AG08396 (cell line): ENCODE data around the gene SLC44A2.
"Not testable (repeated sequence)": the region's sequence is repeated elsewhere in the genome, so short reads cannot be mapped to it uniquely, and the experiment has no call there.

Experiments used
- DNase-seq: peaks from one replicate; pipeline ENCODE4 v3.0.0; 2012; ENCODE audit warnings: low spot score, mixed read lengths

The SLC44A2 gene

DNA sequence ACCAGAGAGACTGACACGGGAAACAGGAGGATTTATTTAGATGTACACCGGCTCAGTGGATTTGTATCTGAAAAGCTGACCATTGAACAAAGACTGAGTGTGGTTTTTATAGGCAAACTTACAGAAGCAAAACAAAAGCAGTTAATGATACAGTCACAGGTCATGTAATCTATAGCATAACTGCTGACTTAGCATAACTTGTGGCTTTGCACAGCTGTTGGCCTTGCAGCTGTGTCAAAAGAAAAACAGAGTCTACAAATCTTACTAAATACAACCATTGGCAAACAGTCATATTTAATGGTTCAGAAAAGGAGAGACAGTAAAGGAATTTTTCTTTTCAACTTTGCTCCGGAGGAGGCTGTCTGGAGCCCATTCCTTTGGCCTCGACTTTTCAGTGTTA, 26.5 kb downstream of the SLC44A2 start:
- DNase-seq: no peak

DNA sequence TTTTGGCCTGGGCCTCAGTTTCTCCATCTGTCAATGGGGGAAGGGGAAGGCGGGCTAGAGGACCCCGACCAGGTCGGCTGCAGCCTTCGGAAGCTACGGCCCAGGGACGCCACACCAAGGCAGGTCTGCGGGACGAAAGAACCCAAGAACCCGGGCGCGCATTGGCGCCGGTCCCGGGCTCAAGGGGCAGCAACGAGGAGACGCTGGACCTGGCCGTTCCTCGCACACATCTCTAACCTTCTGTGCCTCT, 28.1 kb downstream of the SLC44A2 start:
- no peak for DNase-seq

DNA sequence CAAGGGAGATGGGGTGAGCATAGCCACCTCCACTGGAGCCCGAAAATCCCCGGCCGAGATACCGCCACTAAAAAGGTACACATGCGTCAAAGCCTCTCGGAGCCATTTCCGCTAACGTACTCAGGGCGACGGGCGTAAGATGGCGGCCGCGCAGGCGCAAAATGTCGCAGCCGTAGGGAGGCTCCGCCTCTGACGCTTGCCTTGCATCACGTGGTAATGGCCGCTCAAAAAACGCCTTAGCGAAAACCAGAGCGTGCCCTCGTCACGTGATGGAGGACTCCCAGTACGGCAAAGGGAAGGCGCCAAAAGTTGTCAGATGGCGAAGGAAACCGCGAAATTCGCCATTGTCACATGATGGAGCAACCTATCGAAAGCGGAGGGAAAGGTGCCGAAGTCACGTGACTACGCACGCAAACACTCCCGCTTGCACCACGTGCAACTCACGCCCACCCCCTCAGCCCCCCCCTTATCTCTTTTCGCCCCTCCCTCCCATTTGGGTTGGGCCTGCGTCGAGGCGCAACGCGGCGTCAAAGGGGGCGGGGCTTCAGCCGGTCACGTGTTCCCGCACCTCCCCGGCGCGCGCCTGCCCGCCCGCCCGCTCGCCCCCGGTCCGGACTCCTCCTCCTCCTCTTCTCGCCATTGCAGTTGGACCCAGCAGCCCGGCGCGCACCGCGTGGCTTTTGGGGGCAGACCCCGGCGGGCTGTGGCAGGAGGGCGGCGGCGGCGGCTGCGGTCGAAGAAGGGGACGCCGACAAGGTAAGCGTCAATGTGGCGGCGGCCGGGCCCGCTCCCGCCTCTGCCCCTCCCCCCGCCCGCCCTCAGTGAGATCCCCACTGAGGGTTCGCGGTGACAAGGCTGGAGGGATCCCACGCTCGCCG, 28.6 kb downstream of the SLC44A2 start, which contains the start of gene ILF3:
Gene ILF3 (plus strand): TSS at position 615 of the 878 bp plus-strand sequence. CDS start 16,260 bp downstream, outside the sequence.
- DNase-seq: peak; percentile 98

DNA sequence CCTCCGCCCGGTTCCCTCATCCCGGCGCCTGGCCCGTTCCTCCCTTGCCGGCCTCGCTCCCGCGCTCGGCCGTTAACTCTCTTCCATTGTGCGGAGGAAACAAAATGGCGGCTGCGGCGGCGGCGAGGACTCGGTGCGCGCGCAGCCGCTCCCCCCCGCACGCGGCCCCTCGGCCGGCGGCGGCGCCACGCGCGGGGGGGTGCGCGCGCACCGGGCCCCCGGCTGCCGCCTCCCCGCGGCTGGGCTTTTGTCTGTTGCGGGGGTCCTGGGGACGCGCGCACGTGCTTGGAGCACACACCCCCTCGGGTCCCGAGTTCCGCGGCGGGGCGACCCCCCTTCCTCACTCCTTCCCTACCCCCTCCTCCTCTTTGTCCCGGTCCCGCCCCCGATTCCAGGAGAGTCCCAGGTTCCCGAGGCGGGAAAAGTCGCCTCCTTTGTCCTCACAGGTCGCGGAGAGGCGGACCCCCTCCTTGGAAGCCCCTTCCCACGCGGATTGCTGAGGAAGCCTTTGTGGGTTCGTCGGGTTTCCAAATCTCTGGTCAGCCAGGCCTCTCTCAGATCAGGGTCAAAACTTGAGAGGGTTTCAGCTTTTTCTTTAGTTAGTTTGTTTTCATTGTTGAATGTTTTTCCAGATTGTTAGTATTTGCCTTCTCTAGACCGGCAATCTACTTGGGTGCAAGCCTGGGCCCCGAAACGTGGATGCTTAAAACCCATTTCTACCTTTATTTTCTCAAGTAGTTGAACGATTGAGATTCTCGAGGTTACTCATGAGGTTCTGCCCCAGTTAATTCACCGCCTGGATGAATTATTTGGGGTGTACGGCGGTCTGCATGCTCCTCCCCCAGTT, 29.5 kb downstream of the SLC44A2 start:
- peak; percentile 93 for DNase-seq

DNA sequence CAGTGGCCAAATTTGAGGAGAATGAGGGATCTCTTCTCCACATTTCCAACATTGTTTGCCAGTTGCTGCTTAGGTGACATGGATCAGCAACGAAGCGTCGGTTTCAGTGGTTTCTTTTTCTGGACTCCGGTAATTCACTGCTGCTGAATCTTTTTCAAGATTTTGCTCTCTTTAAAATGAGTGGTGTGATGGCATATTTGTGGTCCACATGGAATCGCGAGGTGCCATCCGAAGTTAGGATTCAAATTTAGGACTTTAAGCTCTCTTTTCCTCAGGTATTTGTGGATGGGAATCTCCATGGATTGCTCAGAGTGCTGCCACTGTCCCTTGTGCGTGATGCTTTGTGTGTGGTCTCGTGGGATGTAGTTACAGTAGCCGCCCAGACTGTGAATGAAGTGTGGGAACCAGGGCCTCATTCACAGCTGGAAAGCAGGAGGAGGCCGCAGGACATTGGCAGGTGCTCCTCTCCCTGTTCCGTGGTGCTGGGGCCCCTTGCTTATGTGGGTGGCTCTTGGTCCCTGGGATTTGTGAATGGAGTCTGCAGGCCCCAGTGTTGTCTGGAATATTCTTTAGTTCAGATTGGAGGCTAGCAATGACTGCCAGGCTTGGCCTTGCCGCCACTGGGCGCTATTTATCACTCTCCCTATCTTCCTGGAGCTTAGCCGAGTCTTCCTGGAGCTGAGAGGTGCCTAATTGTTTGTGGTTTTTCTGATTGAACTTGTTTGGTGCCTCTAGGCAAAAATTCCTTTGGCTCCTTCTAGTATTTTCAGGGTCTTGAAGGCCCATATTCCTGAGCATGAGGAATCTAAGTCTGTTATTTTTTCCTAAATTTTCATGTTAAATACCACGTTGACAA, 30.3 kb downstream of the SLC44A2 start:
- peak; percentile 21 for DNase-seq

DNA sequence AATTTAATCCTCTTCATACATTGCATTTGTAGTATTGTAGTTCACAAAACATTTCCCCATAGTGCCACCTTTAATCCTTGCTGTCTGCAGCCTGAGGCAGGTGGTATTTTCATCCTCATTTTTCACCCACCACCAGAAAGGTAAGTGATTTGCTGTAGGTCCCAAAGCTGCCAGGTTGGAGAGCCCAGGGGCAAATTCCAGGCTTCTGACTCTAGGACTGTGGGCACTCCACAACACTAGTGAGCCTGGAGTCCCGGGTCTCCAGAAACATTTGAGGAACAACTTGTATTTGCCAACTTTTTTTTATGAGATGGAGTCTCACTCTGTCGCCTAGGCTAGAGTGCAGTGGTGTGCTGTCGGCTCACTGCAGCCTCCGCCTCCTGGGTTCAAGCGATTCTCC, 35.0 kb downstream of the SLC44A2 start:
- no peak for DNase-seq

DNA sequence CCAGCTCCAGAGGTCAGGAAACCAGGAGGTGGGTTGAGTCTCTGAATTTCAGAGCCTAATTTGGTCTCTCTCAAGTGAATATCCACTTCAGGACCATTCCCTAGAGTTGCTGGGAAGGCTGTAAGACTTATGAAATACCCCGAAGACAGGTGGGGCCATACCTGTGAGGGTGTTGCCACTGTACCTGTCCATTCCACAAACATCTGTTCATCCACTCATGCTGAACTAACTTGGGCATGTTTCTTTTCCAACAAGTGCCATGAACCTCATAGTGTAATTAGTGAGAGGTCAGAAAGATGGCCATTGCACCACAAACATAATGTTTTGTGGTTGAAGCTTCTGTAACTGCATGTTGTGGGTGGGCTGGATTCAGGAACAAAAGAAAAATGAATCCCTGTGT, 36.6 kb downstream of the SLC44A2 start:
- no peak for DNase-seq

DNA sequence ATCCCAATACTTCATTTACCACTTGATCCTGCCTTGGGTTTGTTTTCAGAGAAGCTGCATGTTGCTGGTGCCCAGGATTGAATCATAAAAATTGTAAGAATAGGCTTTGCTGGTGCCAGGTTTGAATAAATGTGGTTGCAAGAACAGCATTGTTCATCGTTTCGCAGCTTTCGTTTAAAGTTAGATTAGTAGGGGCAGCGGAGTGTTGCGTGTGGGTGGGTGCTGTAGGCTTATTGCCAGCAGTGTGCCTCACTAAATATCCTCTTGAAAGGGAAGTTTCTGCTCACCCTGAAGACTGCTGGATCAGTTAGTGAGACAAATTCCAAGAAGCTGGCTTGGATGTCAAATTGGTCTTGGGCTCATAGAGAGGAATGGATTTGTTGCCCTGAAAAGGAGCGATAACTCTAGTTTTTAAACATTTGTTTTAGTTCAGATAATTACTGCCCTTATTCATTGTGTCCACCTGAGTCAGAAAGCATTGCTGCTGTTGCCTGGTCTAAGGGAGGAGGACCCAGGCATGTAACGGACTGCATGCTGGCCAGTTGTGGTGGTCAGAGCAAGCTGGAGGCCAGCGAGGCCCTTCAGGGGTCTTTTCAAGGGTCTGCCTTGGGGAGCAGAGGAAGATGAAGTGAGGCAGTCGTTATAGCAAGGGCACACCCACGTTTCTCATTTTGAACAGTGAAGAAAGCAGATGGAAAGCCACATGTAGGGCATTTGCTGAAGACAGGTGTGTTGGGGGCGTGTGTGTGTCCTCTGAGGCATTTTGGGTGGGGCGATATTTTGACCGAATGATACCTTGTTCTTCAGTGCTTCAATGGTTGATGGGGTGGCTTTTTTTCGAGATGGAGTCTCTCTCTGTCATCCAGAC, 37.3 kb downstream of the SLC44A2 start:
- DNase-seq: no peak

DNA sequence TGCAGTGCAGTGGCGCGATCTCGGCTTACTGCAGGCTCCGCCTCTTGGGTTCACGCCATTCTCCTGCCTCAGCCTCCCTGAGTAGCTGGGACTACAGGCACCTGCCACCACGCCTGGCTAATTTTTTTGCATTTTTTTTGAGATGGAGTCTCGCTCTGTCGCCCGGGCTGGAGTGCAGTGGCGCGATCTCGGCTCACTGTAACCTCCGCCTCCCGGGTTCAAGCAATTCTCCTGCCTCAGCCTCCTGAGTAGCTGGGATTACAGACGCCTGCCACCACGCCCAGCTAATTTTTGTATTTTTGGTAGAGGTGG, 37.9 kb downstream of the SLC44A2 start:
- DNase-seq: not testable (repeated sequence)

DNA sequence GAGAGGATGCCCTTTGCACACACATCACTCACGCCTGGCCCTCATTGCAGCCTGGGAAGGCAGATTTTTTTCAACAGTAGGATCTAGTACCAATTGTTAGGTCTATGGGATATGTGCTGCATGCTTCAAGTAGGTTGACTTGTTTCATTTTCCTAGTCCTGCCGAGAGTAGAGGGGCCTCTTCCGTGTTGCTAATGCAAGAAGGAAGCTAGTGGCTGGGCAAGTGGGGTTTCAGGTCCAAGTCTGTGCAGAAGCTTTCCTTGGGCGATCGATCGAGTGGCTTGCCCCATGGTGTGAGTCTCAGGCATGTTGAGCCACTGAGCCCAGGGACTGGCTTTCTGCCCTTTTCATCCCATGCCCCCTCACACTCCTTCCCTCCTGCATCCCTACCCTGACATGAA, 42.5 kb downstream of the SLC44A2 start:
- no peak for DNase-seq

DNA sequence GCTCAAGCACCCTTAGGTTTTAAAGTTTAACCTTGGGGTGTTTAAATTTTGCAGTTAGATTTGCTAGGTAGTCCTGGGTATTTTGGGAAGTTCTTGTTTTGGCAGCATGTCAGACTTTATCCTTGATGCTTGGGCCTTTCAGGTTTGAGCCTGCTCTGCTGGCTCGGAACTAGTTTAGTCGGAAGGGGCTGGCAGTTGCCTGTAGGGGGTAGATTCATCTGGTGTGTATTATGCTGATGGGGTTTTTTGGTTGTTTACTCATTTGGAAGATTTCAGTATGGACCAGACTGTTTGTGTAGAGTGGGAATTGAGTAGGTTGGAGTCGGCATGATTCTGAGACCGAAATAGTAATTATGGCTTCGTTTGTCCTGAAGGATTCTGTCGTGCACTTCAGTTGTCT, 43.9 kb downstream of the SLC44A2 start:
- DNase-seq: no peak

DNA sequence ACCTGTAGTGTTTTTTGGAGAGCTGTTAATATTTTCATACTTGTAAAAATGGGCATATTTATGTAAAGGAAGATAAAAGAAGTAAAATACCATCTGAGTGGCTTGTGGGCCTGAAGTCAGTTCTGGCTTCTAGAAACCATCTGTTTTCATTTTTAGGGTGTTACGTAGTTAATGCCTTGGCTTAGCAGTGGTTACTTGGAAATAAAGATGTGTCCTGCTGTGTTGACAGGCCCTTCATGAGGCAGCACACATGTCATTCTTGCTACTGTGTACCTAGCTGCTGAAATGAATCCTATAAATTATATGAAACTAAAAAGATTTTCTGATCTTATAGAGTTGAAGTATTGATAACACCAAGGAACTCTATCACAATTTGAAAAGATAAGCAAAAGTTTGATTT, 44.8 kb downstream of the SLC44A2 start:
- no peak for DNase-seq

DNA sequence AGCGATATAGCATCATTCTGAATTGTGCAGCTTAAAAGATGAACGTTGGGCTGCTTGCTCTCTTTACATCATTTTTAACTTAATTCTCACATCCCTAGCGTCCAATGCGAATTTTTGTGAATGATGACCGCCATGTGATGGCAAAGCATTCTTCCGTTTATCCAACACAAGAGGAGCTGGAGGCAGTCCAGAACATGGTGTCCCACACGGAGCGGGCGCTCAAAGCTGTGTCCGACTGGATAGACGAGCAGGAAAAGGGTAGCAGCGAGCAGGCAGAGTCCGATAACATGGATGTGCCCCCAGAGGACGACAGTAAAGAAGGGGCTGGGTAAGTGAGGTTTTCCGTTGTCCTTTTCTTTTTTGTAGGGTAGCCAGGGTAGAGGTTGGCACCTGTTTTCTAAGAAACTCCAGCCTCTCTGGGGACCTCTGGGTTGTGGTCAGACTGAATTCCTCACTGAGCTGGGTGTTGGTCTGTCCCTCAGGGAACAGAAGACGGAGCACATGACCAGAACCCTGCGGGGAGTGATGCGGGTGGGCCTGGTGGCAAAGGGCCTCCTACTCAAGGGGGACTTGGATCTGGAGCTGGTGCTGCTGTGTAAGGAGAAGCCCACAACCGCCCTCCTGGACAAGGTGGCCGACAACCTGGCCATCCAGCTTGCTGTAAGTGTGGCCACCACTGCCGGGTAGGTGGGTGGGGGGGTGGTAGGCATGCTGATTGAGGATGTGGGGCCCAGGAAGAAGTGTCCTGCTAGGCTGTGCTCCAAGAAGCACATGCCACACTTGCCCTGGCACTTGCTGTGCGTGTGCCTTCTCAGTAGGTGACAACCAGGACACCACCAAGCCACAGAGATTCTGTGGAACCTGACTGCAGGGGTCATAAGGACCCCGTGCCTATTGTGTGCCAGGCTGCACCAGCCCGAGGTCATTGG, 45.8 kb downstream of the SLC44A2 start:
- DNase-seq: no peak

DNA sequence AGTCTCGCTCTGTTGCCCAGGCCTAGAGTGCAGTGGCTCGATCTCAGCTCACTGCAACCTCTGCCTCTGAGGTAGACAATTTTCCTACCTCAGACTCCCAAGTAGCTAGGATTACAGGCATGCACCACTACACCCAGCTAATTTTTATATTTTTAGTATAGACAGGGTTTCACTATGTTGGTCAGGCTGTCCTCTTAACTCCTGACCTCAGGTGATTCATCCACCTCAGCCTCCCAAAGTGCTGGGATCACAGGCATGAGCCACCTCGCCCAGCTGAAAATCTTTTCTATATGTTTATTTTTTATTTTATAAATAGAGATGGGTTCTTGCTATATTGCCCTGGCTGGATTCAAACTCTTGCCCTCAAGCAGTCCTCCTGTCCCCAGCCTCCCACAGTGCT, 46.6 kb downstream of the SLC44A2 start:
- not testable (repeated sequence) for DNase-seq

DNA sequence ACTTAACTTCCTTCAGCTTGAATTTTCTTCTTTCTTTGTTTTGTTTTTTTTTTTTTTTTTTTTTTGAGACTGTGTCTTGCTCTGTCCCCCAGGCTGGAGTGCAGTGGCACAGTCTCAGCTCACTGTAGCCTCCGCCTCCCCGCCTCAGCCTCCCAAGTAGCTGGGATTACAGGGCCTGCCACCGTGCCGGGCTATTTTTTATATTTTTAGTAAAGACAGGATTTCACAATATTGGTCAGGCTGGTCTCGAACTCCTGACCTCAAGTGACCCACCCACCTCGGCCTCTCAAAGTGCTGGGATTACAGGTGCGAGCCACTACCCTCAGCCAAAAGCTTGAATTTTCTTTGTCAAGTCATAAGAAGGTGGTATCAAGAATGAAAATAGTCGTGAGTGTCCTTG, 49.9 kb downstream of the SLC44A2 start:
- not testable (repeated sequence) for DNase-seq

DNA sequence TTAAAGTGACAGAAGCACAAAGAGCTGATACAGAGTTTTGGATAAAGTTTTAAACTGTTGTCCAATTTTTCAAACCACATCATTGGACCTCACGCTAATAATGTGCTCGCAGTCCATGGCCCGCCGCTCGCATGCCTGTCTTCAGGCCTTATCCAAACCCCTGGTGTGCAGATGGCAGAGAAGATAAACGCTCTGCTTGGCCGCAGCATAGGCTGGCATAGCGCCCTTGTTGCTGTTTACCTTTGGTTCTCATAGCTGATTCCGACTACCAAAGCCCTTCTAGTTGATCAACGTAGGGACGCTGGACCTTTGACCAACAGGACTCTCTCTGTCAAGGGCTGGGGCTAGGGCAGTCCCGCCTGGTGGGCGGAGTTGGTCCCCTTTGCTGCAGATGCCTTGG, 52.4 kb downstream of the SLC44A2 start:
- no peak for DNase-seq

DNA sequence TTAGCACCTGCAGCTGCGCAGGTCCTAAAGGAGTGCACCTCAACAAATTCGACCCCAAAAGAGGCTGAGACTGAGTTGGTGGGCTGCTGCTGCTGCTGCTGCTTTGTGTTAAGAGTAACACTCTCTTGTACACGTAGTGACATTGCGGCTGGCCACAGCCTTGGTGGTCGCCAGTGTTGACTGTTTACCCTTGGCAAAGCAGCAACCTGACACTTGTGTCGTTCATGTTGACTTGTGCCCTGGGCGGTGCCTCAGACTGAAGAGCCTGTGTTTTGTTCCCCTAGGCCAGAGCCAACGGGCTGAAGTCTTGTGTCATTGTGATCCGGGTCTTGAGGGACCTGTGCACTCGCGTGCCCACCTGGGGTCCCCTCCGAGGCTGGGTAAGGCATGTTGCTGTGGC, 53.5 kb downstream of the SLC44A2 start:
- no peak for DNase-seq

DNA sequence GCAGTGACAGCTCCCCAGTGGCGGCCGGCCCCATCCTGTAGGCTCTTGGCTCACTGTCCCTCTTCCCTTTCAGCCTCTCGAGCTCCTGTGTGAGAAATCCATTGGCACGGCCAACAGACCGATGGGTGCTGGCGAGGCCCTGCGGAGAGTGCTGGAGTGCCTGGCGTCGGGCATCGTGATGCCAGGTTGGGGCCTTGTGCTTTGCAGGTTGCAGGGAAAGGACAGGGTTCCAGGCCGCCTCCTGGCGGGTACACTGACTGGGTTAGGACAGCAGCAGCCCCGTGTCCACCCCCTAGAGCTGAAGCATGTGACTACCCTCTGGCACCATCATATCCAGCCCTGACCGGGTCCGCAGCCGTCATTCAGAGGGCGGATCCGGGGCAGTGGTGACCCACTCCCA, 54.4 kb downstream of the SLC44A2 start:
- DNase-seq: no peak

DNA sequence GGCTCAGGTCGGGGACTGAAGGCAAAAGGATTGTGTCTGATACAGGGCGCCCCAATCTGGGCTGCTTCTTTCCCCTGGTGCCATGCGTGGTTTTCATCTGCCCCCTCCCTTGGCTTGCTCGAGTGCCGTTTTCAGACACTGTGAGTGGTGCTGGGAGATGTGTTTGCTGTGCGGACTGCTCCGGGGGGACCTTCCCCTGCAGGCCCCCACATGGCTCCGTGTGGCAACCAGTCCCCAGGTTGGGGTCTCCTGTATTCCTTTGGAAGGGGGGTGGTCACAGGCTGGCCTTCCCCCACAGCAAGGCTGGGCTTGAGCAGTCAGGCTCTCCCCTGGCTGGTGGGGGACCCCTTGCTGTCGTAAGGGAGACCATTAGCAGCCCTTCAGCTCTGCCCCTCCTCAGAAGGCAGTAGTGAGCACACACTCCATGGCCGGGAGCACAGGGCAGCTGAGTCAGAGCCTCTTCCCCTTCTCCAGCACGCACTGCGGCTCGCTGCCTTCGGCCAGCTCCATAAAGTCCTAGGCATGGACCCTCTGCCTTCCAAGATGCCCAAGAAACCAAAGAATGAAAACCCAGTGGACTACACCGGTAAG, 55.3 kb downstream of the SLC44A2 start:
- no peak for DNase-seq

DNA sequence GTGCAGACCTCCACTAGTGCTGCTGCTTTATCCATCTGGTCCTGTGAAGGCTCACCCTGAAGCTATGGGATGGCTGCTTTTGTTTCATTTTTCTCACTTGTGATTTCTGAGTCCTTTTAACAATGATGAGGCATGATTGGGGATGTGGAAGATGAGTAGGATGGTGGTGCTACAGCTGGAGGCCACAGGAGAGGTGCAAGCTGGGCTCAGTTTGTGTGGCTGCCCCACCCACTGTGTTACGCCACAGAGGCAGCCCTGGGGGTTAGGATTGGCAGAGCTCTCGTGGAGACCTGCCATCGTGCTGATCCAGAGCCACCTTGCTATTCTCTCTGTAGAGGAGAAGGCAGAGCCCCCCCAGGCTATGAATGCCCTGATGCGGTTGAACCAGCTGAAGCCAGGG, 56.3 kb downstream of the SLC44A2 start:
- no peak for DNase-seq
